TTC549 (cell line): ENCODE data around the gene DLGAP1.
"Not testable (repeated sequence)": the region's sequence is repeated elsewhere in the genome, so short reads cannot be mapped to it uniquely, and the experiment has no call there.

Experiments used
- FAIRE-seq: peaks from 2 replicates; lab custom pipeline; 2012; peaks lifted over from hg19 to GRCh38; lab: Jason Lieb, UNC

DLGAP1 gene

GRCh38 chr18:4455113-4455811 lies at the start of gene DLGAP1:
TSS of gene DLGAP1 (minus strand) at chr18:4455307.
- no peak for FAIRE-seq

GRCh38 chr18:4494703-4495284 lies 39.7 kb upstream of the DLGAP1 start:
- not testable (repeated sequence) for FAIRE-seq

DNA sequence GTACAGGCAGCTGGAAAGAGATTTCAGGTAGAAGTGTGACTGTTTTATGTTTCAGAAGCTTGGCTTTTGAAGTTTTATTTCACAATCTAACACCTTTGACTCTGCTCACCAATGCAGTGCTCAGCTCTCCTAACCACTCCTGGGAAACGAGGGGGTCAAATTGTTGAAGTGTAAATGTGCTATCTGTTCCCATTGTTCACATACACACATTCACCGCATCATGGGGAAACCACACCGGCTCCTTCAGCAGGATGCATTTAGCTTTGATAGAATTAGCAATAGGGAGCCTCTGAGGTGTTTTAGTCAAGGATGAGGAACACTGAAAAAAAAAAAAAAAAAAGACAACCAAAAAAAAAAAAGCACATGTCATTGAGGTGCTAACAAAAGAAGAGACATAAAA lies 13.4 kb upstream of the DLGAP1 start:
- no peak for FAIRE-seq

- FAIRE-seq: no peak
These were observed 482 bp downstream of the DLGAP1 start for GRCh38 chr18:4454537-4455112.

- FAIRE-seq: no peak
These were observed 1.1 kb downstream of the DLGAP1 start for GRCh38 chr18:4453874-4454536.

- FAIRE-seq: no peak
These were observed 1.6 kb downstream of the DLGAP1 start for GRCh38 chr18:4453567-4453873.

DNA sequence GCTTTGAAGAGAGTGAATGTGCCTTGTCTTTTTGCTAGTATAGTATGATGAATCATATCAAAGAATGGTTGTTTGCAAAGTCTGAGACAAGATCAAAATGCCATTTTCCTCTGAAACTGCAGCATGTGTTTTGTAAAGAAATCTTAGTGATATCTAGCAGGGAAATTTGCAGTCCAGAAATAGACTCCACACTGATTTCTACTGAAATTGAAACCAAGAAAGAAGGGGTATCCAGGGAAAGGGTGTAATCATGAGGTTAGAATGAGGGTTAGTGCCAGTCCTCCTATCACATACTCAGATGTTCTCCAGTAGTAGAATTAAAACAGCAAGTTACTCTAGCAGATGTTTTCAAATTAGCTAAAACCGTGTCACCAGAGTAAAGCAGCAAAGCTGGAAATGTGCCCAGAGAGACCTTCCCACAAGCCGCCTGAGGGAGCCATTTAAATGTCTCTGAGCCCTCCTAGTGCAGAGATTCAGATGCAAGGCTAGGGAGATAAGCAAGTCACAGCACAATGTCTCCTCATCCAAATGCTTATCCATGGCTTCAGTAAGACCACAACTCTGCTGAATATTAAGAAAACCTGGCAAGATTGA lies 4.9 kb downstream of the DLGAP1 start:
- no peak for FAIRE-seq

DNA sequence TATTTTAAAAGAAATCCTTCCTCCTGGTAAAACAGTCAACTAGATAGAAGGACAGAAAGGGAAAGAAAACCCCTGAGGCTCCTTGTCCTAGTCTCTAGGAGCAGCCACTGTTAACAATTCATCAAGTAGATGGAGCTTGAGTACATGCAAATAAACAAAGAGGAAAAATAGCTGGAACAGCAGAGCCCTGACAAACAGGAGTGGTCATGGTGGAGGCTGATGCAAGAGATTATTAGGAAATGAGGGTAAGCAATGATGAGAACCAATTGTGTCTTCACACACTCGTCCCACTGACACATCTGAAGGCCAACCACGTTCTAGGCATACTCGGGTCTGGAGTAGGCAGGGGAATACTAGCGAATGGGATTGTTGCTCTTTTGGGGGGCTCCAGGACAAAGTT lies 9.2 kb downstream of the DLGAP1 start:
- FAIRE-seq: no peak

GRCh38 chr18:4444306-4444705 lies 10.8 kb downstream of the DLGAP1 start:
- no peak for FAIRE-seq

DNA sequence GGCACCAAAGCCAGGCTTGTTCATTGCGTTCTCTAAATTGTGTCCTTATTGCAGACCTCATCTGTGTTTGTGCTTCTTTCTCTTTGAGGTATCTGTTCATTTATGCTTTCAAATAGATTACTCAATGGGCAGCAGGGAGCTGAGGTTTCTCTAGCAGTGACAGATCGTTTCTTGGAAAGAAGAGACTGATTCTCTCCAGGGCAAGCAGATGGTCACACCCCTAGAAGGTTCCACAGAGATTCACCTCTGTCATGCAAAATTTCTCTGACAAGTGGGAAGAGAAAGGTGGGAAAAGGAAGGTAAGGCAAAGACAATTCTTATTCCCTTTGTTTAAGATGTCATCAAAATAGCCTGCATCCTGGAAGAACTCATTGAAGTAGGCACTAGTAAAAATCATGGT lies 14.0 kb downstream of the DLGAP1 start:
- no peak for FAIRE-seq

DNA sequence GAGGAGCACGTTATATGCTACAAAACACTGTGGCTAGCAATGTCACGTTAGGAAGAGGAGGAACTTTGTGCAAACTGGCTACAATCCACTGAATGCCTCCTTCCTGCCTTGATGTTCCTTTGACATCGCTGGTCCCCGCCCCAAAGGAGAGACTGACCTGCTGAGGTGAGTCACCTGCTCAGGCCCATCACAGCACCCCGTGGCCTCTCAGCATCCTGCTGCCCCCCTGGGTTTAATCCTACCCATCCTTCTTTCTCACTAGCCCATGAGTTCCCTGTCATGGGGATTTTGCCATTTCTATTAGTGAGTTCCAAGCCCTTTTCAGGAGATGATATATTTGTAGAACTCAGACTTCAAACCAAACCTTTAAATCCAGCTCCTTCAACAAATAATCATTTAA lies 16.2 kb downstream of the DLGAP1 start:
- no peak for FAIRE-seq

GRCh38 chr18:4433717-4434116 lies 21.4 kb downstream of the DLGAP1 start:
- FAIRE-seq: no peak

- FAIRE-seq: no peak
These were observed 24.3 kb downstream of the DLGAP1 start for GRCh38 chr18:4430836-4431235.

- no peak for FAIRE-seq
These were observed 37.4 kb downstream of the DLGAP1 start for GRCh38 chr18:4417714-4418113.

DNA sequence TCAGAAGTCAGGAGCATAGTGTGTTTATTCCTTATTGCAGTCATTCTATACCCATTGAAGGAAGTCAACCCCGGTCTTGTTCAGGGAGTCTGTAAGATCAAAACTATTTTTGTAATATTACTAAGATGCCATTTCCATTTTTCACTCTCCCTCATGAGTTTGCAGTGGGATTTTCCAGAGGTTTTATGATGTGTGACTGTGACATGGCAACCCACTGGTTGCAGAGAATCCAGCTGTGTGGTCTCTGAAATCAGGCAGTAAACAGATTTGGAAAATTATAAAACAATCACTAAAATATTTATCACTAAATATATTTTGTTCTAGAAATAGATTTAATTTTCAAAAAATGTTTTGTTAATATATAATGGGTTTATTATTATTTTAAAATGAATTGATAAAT lies 38.1 kb downstream of the DLGAP1 start:
- no peak for FAIRE-seq

DNA sequence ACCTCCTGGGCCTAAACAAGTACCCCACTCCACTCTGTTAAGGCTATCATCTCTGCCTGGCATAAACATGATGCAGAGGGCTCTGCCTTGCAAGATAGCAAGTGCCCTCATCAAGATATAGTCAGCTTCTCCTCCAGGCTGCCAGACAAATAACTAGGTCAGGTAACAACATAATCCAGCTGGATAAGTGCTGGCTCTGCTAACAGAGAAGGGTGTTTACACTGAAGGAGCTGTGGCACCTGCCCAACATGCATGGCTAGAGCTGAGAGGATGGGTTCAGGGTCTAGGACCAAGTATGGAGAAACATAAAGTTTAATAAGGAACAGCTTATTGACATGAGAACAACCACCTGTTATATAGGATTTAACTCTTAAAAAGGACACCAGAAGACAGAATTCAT lies 42.8 kb downstream of the DLGAP1 start:
- FAIRE-seq: no peak

GRCh38 chr18:4406856-4407255 lies 48.3 kb downstream of the DLGAP1 start:
- FAIRE-seq: no peak

DNA sequence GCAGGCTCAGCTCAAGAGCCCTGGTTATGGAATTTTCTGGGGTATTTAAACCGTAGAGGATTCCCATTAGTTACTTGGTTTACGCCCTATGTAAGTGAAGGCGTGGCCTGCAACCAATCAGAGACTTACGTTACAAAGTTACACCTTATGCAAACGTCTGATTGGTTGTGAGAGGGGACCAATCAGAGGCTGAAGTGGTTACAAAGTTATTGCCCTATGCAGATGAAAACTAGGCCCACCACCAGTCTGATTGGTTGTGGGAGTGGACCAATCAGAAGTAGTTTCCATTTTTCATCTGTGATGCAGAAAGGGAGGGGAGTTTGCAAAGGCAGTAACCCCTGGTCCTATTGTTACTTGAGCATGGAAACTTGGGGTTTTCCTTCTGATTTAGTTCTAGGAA lies 49.1 kb downstream of the DLGAP1 start:
- no peak for FAIRE-seq

DNA sequence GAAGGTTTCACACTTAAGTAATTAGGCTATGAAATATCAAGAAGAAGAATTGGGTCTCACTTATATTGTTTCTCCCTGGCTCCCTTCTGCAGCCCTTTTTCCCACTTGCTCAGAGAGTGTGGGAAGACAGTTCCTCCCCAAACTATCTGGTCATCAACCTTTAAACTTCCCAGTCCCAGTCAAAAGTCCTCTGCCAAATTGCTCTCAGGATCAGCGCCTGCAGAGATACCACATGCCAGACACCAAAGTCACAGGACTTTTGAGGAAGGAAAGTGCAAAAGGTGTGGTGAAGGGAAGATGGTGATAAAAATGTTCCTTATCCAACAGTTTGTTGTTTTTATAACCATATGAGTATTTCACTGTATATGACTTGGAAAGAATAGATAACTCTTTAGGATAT lies 51.3 kb downstream of the DLGAP1 start:
- FAIRE-seq: no peak

DNA sequence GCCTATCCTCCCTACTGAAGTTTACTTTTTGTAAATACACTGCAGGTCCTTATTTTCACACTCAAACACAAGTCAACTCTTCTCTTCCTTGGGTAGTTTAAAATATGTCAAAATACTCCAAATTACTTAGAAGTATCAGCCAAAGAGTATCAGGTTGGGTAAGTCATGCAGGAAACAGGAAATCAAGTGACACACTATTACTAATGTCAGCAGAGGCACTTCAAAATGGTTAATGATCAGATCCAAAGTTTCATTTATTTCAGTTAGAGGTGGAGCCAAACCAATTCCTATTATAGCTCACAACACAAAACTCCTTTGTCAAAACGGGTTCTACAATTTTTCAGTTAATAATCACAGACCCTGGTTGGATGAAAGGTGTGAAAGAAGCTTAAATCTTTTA lies 54.2 kb downstream of the DLGAP1 start:
- no peak for FAIRE-seq

- no peak for FAIRE-seq
These were observed 55.2 kb downstream of the DLGAP1 start for GRCh38 chr18:4399929-4400328.

GRCh38 chr18:4394700-4395099 lies 60.4 kb downstream of the DLGAP1 start:
- FAIRE-seq: no peak

- no peak for FAIRE-seq
These were observed 63.2 kb downstream of the DLGAP1 start for GRCh38 chr18:4391859-4392258.
